Mammary epithelial cell (primary cell): ENCODE results near the gene GPR68.

Experiments
- EZH2 ChIP-seq: IDR thresholded peaks from 2 replicates; pipeline ENCODE4 v1.6.1; 2012; ENCODE audit warnings: low read length, inconsistent platforms, borderline replicate concordance
- TF ChIP-seq, protein P1 (sequence below), 2 donors: IDR thresholded peaks in 1 of 2; conservative IDR thresholded peaks in 1 of 2; 2 replicates each; pipeline ENCODE4 v1.5.1; 2011 to 2012; ENCODE audit warnings: inconsistent platforms in 2 of 2, low read length in 2 of 2, mild to moderate bottlenecking in 2 of 2, control low read depth in 1 of 2, low read depth in 1 of 2; ENCODE audit not compliant: insufficient read depth in 1 of 2; ENCODE audit errors: extremely low read depth in 1 of 2

DNA sequence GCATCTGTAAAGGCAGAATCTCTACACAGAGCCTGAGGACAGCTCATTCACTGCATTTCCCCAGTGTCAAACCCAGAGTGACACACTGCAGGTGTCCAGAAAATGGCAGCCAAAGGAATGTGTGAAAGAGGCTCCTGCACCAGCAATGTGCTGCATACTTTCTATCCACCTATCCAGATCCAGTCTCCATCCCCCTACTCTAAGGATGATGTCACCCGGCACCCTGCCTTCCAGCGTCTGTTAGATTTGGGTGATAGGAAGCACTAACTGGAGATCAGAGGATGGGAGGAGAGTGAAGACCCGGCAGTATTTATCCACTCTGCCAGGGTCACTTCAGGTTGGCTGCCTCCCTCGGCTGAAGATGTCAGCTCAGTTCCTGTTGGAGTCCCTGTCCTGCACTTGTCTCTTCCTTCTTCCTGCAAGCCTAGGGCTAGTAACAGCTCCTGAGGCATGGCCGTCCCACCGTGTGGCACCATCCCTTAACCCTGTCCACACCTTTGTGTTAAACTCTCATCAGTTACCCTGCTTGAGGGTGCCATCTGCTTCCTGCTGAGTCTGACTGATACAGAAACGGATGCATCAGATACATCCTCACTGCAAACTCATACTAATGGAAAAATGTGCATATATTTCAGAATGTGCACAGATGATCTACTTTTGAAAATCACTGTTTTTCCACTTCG is 13.0 kb upstream of the GPR68 start:
- TF ChIP-seq, protein P1, sequence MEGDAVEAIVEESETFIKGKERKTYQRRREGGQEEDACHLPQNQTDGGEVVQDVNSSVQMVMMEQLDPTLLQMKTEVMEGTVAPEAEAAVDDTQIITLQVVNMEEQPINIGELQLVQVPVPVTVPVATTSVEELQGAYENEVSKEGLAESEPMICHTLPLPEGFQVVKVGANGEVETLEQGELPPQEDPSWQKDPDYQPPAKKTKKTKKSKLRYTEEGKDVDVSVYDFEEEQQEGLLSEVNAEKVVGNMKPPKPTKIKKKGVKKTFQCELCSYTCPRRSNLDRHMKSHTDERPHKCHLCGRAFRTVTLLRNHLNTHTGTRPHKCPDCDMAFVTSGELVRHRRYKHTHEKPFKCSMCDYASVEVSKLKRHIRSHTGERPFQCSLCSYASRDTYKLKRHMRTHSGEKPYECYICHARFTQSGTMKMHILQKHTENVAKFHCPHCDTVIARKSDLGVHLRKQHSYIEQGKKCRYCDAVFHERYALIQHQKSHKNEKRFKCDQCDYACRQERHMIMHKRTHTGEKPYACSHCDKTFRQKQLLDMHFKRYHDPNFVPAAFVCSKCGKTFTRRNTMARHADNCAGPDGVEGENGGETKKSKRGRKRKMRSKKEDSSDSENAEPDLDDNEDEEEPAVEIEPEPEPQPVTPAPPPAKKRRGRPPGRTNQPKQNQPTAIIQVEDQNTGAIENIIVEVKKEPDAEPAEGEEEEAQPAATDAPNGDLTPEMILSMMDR (conservative IDR thresholded peaks at IDR 0.05 in 1 of 2, IDR thresholded peaks at IDR 0.05 in 1 of 2; ENCODE audit: extremely low read depth in 1 of 2, insufficient read depth in 1 of 2, low read depth in 1 of 2, low read length in 2 of 2), result no peak
- no peak for TF ChIP-seq EZH2
